ENCODE data around the gene TNIP2. TPM values are rescaled to one million over a fixed set of nuclear protein-coding genes. Genes with fewer than 3 reads are reported as not detected.

TNIP2 gene
- total and polyA plus RNA-seq, 2 donors (not counting 1 experiment from before 2014, with no cell fraction given): 47.6 to 71.9 TPM

DNA sequence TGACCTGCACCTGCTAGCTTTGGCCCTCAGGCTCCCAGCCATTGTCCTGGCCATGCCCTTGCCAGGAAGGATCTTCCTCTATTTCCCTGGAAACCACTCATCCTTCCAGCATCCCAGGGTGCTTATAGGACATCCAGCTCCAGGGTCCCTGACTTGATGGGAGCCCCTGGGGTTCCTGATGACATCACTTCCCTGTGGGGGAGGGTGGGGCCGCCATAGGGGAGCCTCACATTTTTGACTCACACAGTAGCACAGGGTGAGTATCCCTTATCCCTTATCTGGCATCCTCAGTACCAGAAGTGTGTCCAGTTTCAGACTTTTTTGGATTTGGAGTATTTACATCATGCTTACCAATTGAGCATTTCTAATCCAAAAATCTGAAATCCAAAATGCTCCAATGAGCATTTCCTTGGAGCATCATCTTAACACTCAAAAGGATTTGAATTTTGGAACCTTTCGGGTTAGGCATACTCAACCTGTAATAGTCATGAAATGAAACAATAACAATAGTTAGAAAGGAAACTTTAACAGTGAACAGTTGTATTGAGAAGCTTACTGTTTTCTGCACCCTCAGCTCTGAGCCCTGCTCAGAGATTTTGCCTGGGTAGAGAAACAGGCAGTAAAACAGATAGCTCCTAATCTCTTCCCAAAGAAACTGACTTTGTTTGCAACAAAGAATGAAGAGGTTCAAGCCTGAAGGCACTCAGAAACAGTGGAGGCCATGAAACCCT is 22.1 kb downstream of the TNIP2 start:
- peaks cover 2% of the 10 kb centered on the region for H3K9me3 Mint-ChIP-seq (ENCODE audit: insufficient read depth)
- no peak overlapping the region for H2AFZ ChIP-seq (ENCODE audit: insufficient read depth, low read depth, low read length, poor library complexity, severe bottlenecking)
- TF ChIP-seq EZH2 (IDR thresholded peaks at IDR 0.05; ENCODE audit: borderline replicate concordance, insufficient read depth, low read depth, low read length, poor library complexity, severe bottlenecking): no peak
- TF ChIP-seq, protein P1, sequence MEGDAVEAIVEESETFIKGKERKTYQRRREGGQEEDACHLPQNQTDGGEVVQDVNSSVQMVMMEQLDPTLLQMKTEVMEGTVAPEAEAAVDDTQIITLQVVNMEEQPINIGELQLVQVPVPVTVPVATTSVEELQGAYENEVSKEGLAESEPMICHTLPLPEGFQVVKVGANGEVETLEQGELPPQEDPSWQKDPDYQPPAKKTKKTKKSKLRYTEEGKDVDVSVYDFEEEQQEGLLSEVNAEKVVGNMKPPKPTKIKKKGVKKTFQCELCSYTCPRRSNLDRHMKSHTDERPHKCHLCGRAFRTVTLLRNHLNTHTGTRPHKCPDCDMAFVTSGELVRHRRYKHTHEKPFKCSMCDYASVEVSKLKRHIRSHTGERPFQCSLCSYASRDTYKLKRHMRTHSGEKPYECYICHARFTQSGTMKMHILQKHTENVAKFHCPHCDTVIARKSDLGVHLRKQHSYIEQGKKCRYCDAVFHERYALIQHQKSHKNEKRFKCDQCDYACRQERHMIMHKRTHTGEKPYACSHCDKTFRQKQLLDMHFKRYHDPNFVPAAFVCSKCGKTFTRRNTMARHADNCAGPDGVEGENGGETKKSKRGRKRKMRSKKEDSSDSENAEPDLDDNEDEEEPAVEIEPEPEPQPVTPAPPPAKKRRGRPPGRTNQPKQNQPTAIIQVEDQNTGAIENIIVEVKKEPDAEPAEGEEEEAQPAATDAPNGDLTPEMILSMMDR (IDR thresholded peaks at IDR 0.05): no peak
- peaks cover 2 to 13% (median 4%) of the 10 kb centered on the region in 3 donors for H3K9me3 ChIP-seq (ENCODE audit: control extremely low read depth in 1 of 3, control insufficient read depth in 2 of 3, insufficient read depth in 1 of 3, low read length in 2 of 3)
- intact Hi-C loops (cut with micrococcal nuclease): no loop called here
- H3K27me3 ChIP-seq (replicated peaks in 1 of 4; ENCODE audit: control extremely low read depth in 1 of 4, control insufficient read depth in 3 of 4, insufficient read depth in 4 of 4, low read length in 3 of 4): no peaks in the 10 kb centered on the region
- H3K79me2 ChIP-seq (ENCODE audit: control insufficient read depth, insufficient read depth, low read length): no peaks in the 10 kb centered on the region
- CTCF ChIA-PET: no interaction called here
- no peak overlapping the region for H3K27ac Mint-ChIP-seq
- no peak overlapping the region for H3K27ac ChIP-seq (ENCODE audit: low read length in 2 of 2)
- no peaks in the 10 kb centered on the region for H3K27me3 Mint-ChIP-seq
- peaks cover 5 to 6% of the 10 kb centered on the region in 2 donors for H3K4me1 ChIP-seq (ENCODE audit: control insufficient read depth in 2 of 2, insufficient read depth in 2 of 2, low read length in 2 of 2)
- H3K4me3 ChIP-seq (ENCODE audit: control extremely low read depth in 1 of 5, extremely low read depth in 1 of 5, insufficient read depth in 1 of 5, low read depth in 2 of 5, low read length in 4 of 5): no peak overlapping the region
- no peak overlapping the region for H3K4me3 Mint-ChIP-seq
- no peaks in the 10 kb centered on the region for H4K20me1 ChIP-seq (ENCODE audit: control insufficient read depth, insufficient read depth, low read length, poor library complexity, severe bottlenecking)
- no peak overlapping the region for H3K9ac ChIP-seq (ENCODE audit: low read length)
- H3K4me2 ChIP-seq (replicated peaks; ENCODE audit: low read depth, low read length, poor library complexity, severe bottlenecking): no peak overlapping the region
- H3K36me3 ChIP-seq (replicated peaks in 1 of 2; ENCODE audit: control extremely low read depth in 1 of 2, control insufficient read depth in 1 of 2, extremely low read depth in 1 of 2, insufficient read depth in 2 of 2, low read length in 1 of 2): peaks cover 1 to 33% of the 10 kb centered on the region in 2 experiments
- DNase-seq (no peak), ATAC-seq (ENCODE audit: low read depth) (no peak)
- POLR2A ChIA-PET: no interaction called here
- peaks cover 8% of the 10 kb centered on the region for H3K4me1 Mint-ChIP-seq
- no CpG with 5 or more reads among the region's 2 CpGs for whole genome bisulfite sequencing (ENCODE audit: insufficient coverage)

DNA sequence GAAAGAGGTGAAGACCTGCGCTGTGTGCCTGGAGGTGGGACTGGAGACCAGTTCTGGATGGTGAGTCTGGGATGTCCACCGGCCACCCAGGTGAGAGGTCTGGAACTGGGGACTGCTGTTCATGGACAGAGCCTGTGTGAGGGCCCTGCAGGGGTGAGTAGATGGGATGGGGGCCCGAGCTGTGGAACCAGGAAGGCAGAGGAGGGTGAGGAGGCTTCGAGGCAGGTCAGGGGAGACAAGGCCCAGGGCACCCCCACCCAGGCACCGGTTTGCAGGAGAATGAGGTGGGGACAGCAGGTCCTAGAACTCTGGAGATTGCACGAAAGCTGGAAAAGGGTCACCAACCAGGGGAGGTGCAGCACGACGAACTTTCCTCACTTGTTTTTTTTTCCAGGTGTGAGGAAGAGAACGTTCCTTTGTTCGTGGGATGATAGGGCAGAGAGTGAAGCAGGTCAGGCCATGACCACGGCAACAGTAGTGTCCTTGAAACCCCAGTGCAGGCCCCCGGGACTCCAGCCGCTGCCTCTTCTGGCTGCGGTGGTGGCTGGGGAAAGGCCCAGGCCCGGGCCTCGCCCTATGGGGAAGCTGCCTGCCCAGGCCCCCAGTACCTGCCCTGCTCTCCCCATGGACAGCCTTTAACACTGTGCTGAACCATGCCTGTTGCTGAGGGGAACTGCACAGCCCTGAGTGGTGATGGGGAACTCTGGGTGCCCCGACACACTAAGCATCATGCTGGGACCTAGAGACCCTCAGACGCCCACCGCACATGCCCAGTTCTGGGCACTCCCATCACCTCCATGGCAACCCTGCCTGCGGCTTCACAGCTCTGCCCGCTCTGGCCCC is 22.9 kb downstream of the TNIP2 start:
- DNase-seq: no peak
- Histone ChIP-seq H2AFZ (ENCODE audit: insufficient read depth, low read depth, low read length, poor library complexity, severe bottlenecking) (no peak overlapping the region), H3K27me3 (replicated peaks in 1 of 4; ENCODE audit: control extremely low read depth in 1 of 4, control insufficient read depth in 3 of 4, insufficient read depth in 4 of 4, low read length in 3 of 4) (no peaks in the 10 kb centered on the region), H3K9me3 (ENCODE audit: control extremely low read depth in 1 of 3, control insufficient read depth in 2 of 3, insufficient read depth in 1 of 3, low read length in 2 of 3) (peaks cover 2 to 13% (median 4%) of the 10 kb centered on the region in 3 donors), H3K4me2 (replicated peaks; ENCODE audit: low read depth, low read length, poor library complexity, severe bottlenecking) (no peak overlapping the region), H3K4me3 (ENCODE audit: control extremely low read depth in 1 of 5, extremely low read depth in 1 of 5, insufficient read depth in 1 of 5, low read depth in 2 of 5, low read length in 4 of 5) (no peak overlapping the region), H3K9ac (ENCODE audit: low read length) (no peak overlapping the region), H3K27ac (ENCODE audit: low read length in 2 of 2) (no peak overlapping the region), H3K36me3 (replicated peaks in 1 of 2; ENCODE audit: control extremely low read depth in 1 of 2, control insufficient read depth in 1 of 2, extremely low read depth in 1 of 2, insufficient read depth in 2 of 2, low read length in 1 of 2) (peaks cover 2 to 34% of the 10 kb centered on the region in 2 experiments), H3K4me1 (ENCODE audit: control insufficient read depth in 2 of 2, insufficient read depth in 2 of 2, low read length in 2 of 2) (peaks cover 5 to 6% of the 10 kb centered on the region in 2 donors), H3K79me2 (ENCODE audit: control insufficient read depth, insufficient read depth, low read length) (no peaks in the 10 kb centered on the region), H4K20me1 (ENCODE audit: control insufficient read depth, insufficient read depth, low read length, poor library complexity, severe bottlenecking) (no peaks in the 10 kb centered on the region)
- Mint-ChIP-seq H3K27me3 (no peaks in the 10 kb centered on the region), H3K9me3 (ENCODE audit: insufficient read depth) (peaks cover 2% of the 10 kb centered on the region), H3K4me3 (no peak overlapping the region), H3K4me1 (peaks cover 8% of the 10 kb centered on the region), H3K27ac (peak overlapping the region; percentile 26)
- intact Hi-C loops (cut with micrococcal nuclease): no loop called here
- 93% methylated on average over 21 of the region's 21 CpGs for WGBS (ENCODE audit: insufficient coverage)
- ChIA-PET CTCF (no interaction called here), POLR2A (no interaction called here)
- TF ChIP-seq EZH2 (IDR thresholded peaks at IDR 0.05; ENCODE audit: borderline replicate concordance, insufficient read depth, low read depth, low read length, poor library complexity, severe bottlenecking): no peak
- TF ChIP-seq, protein P1 (IDR thresholded peaks at IDR 0.05): no peak
- ATAC-seq (ENCODE audit: low read depth): no peak
